HG03460 (cell line): ENCODE measurements around the gene LYRM9.
"Not testable (repeated sequence)": the region's sequence is repeated elsewhere in the genome, so short reads cannot be mapped to it uniquely, and the experiment has no call there.

ENCODE experiments used
- ATAC-seq: cut with Tn5 transposase; IDR thresholded peaks from one replicate; pipeline ENCODE4 v1.9.1; 2021; ENCODE audit not compliant: unreplicated experiment

Gene LYRM9

DNA sequence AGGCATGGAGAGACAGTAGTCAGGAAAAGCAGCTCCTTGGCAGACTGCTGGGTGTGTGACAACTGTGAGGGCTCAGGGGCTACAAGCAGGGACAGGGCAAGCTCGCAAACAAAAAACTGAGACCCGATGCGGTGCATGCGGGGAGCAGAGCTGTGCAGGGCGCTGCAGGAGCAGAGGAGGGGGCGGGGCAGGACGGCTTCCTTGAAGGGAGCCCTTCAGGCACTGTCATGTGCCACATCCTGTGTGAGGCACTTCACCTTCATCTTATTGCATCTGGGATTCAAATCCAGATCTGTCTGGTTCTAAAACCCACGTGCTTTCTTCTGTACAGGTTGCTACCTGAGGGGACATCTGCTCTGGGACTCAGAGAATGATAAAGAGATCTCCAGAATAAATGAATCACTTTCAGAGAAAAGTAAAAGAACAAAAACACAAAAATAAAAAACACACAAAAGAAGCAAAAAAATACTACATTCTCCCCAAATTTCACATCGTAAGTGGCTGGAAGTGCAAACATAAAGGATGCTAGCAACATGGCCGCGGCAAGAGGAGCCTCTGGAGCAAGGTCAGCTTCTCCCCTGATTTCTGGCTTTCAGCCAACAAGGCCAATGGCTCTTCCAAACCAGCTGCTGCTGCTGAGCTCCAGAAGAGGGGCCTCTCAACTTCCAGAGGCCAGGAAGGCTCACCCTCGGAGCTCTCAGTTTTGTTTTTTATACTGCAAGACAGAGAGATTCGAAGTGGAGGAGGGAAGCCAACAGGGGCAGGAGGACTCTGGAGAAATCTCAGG lies 14.2 kb downstream of the LYRM9 start:
- ATAC-seq: no peak

GRCh38 chr17:27873746-27874145 lies 19.4 kb downstream of the LYRM9 start:
- ATAC-seq: no peak

DNA sequence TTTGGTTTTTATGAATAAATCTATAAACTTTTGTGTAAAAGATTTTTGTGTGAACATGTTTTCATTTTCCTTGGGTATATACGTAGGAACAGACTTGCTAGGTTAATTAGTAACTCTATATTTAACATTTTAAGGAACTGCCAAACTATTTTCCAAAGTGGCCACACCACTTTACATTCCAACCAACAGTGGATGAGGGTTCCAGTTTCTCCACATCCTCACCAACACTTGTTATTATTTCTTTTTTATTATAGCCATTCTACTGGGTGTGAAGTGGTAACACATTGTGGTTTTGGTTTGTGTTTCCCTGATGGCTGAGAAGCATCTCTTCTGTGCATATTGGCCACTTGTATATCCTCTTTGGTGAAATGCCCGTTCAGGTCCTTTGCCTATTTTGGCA lies 20.0 kb downstream of the LYRM9 start:
- no peak for ATAC-seq

DNA sequence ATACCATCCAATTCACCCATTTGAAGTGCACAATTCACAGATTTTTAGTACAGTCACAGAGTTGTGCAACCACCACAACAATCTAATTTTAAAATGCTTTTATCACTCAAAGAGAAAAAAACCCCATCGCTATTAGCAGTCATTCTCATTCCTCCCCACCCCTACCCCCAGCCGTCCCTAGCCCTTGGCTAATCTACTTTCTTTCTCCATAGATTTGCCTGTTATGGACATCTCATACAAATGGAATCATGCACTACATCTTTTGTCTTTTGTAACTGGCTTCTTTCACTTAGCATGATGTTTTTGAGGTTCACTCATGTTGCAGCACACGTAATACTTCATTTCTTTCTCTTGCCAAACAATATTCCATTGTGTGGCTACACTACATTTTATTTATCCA lies 20.4 kb downstream of the LYRM9 start:
- ATAC-seq: no peak

DNA sequence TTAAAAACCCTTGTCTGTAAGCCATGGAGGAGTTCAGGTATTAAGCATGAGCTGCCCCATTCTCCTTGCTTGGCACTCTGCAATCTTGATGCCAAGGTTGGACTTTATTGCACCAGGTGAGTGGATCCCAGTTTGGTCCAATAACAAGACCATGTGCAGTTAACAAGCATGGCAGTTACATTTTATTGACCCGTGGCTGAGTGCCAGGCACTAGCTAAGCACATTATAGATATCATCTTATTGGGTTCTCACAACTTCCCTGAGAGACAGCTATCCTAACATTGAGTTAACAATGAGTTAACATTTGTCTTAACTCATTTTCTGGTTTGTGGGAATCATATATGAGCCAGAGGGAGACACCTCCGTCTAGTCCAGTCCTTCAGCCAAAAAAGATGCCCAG lies 21.8 kb downstream of the LYRM9 start:
- no peak for ATAC-seq

DNA sequence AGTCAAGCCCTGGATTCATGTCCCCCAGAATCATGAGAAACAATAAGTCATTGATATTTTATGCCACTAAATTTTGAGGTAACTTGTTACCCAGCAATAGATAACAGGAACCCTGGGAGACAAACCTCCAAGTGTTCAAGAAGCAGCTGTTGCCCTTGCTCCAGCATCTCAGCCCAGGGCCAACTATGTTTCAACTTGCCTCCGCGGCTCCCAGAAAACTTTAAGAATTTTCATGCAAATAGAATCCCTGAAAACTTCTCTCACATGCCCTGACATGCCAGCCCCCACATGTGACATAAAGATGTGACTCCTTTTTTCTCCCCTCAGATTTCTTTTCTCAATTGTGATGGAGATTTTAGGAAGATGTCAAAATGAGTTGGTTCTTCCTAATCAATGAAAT lies 22.8 kb downstream of the LYRM9 start:
- ATAC-seq: no peak

GRCh38 chr17:27868565-27868964 lies 24.6 kb downstream of the LYRM9 start:
- ATAC-seq: no peak

GRCh38 chr17:27862840-27863239 lies 30.3 kb downstream of the LYRM9 start:
- ATAC-seq: no peak

DNA sequence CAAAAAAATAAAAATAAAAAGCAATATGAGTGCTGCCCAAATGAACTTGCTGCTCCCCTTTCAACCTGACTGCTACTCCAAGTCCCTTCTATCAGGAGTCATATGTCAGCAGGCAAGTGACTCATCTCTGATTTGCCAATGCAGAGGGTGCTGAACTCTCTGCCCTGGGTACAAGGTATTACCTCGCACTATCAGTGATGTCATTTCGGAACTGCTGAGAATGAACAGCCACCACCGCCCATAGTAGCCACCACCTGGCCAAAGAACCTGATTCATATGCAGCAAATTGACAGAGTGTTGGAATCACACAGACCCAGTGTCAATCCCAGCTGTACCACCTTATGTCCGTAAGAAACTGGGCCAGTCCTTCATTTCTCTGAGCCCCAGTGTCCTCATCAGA lies 31.2 kb downstream of the LYRM9 start:
- no peak for ATAC-seq

GRCh38 chr17:27860971-27861664 lies 32.0 kb downstream of the LYRM9 start:
- no peak for ATAC-seq

DNA sequence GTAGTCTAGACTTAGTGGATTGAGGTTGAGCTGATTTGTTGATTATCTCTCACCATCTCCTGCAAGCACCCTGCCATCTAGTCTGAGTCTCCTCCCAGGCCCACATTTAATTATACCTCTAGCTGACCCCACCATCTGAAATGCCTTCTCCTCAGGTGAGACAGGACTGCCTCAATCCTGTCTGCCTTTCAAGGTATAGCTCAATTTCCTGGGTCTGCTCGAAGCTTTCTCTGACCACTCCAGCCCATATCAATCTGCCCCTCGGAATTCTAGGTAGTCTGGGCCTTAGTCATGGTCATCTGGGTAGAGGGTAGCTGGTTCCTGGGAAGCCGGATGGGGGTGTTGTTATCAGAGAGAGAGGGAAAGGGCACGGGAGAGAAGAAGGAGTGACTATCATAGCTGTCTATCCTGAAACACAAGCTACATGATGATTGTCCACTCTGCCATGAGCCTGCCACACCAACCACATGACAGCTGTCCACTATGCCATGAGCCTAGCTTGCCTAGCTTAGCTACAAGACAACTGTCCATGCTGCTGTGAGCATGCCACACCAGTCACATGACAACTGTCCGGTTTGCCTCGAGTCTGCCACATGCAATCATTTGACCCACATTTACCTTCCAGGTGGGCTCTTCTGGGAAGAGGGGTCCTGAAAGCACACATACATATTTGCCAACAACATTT lies 34.4 kb downstream of the LYRM9 start:
- no peak for ATAC-seq

- ATAC-seq: no peak
Observed at GRCh38 chr17:27856676-27857432, 36.3 kb downstream of the LYRM9 start.

DNA sequence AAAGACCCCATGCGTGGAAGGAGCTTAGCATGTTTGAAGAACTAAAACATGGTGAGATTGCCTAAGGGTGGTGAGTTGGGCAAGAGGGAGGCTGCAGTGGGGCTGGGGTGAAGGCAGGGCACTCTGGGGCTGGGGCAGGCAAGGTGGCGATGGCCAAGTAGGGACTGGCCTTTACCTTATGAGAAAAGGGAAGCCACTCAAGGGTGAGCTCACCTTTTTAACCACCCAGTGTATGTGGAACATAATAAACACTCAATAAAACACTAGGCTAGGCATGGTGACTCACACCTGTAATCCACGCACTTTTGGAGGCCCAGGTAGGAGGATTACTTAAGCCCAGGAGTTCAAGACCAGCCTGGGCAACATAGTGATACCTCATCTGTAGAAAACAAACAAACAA lies 37.7 kb downstream of the LYRM9 start:
- no peak for ATAC-seq

DNA sequence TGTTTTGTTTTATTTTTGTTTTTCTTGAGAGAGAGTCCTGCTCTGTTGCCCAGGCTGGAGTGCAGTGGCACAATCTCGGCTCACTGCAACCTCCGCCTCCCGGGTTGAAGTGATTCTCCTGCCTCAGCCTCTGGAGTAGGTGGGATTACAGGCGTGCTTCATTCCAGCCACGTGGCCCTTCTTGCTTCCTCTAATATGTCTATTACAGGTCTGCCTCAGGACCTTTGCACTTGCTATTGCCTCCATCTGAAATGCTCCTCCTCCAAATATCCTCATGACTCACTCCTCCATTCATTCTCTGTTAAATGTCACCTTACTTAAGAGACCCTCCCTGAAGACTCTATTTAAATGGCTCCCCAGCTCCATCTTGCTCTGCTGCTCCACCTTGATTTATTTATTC lies 39.0 kb downstream of the LYRM9 start:
- ATAC-seq: no peak

GRCh38 chr17:27853091-27853490 lies 40.1 kb downstream of the LYRM9 start:
- no peak for ATAC-seq

DNA sequence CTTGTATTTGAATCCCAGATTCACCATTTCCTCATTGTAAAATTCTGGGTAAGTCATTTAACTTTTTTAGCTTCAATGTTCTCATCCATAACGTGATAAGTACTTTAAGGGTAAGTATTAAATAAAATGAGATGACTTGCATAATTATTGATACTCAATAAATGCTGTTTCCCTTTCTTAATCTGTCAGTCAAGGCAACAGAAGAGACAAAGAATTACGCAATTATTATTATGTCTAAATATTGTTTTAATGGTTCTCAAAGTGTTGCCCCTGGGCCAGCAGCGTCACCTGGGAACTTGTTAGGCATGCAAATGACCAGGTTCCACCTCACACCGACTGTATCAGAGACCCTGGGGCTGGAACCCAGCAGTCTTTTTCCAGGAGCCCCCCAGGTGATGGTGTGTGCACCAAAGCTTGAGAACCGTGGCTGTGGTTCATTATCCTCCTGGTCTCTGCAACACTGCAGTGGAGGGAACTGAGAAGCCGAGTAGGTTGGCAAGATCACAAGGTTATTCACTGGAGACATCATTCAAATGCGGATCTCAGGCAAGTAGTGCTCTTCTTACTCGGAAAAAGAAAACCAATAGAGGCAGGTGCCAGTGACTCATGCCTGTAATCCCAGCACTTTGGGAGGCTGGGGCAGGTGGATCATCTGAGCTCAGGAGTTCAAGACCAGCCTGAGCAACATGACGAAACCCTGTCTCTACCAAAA lies 43.5 kb downstream of the LYRM9 start:
- no peak for ATAC-seq

DNA sequence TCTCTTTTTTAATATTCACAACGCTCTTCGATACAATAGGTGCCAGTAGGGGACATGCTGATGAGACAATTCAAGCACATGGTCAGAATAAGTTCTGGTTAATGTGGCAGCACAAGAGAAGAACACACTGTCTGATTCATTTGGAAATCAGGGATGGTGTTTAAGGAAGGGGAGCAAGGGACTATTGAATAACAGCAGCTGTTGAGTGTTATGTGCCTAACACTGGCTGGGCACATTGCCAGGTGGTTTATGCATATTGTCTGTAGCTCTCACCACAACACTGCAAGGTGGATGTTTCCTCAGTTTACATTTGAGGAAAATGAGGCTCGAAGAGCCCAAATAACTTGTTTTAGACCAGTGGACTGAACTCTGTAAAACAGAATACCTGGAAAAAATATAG lies 44.2 kb downstream of the LYRM9 start:
- no peak for ATAC-seq

DNA sequence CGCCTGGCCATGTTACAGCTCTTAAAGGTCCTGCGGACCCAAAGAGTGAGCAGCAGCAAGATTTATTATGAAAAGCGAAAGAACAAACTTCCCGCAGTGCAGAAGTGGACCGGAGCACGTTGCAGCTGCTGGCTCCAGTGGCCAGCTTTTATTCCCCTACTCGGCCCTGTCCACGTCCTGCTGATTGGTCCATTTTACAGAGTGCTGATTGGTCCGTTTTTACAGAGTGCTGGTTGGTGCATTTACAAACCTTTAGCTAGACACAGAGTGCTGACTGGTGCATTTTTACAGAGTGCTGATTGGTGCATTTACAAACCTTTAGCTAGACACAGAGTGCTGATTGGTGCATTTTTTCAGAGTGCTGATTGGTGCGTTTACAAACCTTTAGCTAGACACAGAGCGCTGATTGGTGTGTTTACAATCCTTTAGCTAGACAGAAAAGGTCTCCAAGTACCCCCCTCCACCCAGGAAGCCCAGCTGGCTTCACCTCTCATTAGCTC lies 46.3 kb downstream of the LYRM9 start:
- not testable (repeated sequence) for ATAC-seq

- no peak for ATAC-seq
Observed at GRCh38 chr17:27846042-27846655, 47.0 kb downstream of the LYRM9 start.
